CD4-positive, alpha-beta T cell treated with Interleukin-4 for 1 hour (primary cell): Measurements from ENCODE around the gene ERC1.
A peak's percentile ranks its signal among the peaks of the same experiment; 100 is the strongest.
"Not testable (repeated sequence)": the region's sequence is repeated elsewhere in the genome, so short reads cannot be mapped to it uniquely, and the experiment has no call there.

ENCODE experiments used
- DNase-seq, 2 donors: peaks; one replicate each; pipeline ENCODE4 v3.0.0-alpha.2; 2020 to 2022

ERC1 gene

GRCh38 chr12:1197264-1198018 is 206.4 kb downstream of the ERC1 start:
- DNase-seq = no peak

- not testable (repeated sequence) for DNase-seq
Observed at GRCh38 chr12:1198854-1199253, 207.8 kb downstream of the ERC1 start.

GRCh38 chr12:1199700-1200099 is 208.7 kb downstream of the ERC1 start:
- DNase-seq = no peak

- no peak for DNase-seq
Observed at GRCh38 chr12:1201030-1201429, 210.0 kb downstream of the ERC1 start.

GRCh38 chr12:1201886-1202285 is 210.9 kb downstream of the ERC1 start:
- DNase-seq = no peak

- DNase-seq = no peak
Observed at GRCh38 chr12:1203735-1204019, 212.7 kb downstream of the ERC1 start.

- peak; percentile 18 to 49 for DNase-seq
Observed at GRCh38 chr12:1204581-1205121, 213.6 kb downstream of the ERC1 start.

GRCh38 chr12:1205512-1206060 is 214.6 kb downstream of the ERC1 start:
- DNase-seq = no peak

GRCh38 chr12:1206118-1206734 is 215.2 kb downstream of the ERC1 start:
- DNase-seq = no peak

- no peak for DNase-seq
Observed at GRCh38 chr12:1207276-1207675, 216.3 kb downstream of the ERC1 start.

GRCh38 chr12:1208719-1209118 is 217.7 kb downstream of the ERC1 start:
- not testable (repeated sequence) for DNase-seq

- DNase-seq = no peak
Observed at GRCh38 chr12:1212526-1212925, 221.5 kb downstream of the ERC1 start.

GRCh38 chr12:1213205-1213604 is 222.2 kb downstream of the ERC1 start:
- DNase-seq = no peak

GRCh38 chr12:1213618-1214205 is 222.7 kb downstream of the ERC1 start:
- no peak for DNase-seq

GRCh38 chr12:1216560-1216959 is 225.5 kb downstream of the ERC1 start:
- no peak for DNase-seq

GRCh38 chr12:1217191-1217949 is 226.3 kb downstream of the ERC1 start:
- no peak for DNase-seq

GRCh38 chr12:1218369-1218768 is 227.3 kb downstream of the ERC1 start:
- no peak for DNase-seq

- no peak for DNase-seq
Observed at GRCh38 chr12:1220127-1221092, 229.4 kb downstream of the ERC1 start.

- DNase-seq = no peak
Observed at GRCh38 chr12:1222858-1223639, 232.0 kb downstream of the ERC1 start.

GRCh38 chr12:1226951-1227350 is 235.9 kb downstream of the ERC1 start:
- no peak for DNase-seq

- no peak for DNase-seq
Observed at GRCh38 chr12:1234073-1234472, 243.1 kb downstream of the ERC1 start.
